Measurements from ENCODE around the gene CLTCL1. TPM values are rescaled to one million over a fixed set of nuclear protein-coding genes. Genes with fewer than 3 reads are reported as not detected.
A peak's percentile ranks its signal among the peaks of the same experiment; 100 is the strongest.
"Not testable (repeated sequence)": the region's sequence is repeated elsewhere in the genome, so short reads cannot be mapped to it uniquely, and the experiment has no call there.

The CLTCL1 gene
- total RNA-seq, 1 experiment from 2014 or later = 5.8 TPM

DNA sequence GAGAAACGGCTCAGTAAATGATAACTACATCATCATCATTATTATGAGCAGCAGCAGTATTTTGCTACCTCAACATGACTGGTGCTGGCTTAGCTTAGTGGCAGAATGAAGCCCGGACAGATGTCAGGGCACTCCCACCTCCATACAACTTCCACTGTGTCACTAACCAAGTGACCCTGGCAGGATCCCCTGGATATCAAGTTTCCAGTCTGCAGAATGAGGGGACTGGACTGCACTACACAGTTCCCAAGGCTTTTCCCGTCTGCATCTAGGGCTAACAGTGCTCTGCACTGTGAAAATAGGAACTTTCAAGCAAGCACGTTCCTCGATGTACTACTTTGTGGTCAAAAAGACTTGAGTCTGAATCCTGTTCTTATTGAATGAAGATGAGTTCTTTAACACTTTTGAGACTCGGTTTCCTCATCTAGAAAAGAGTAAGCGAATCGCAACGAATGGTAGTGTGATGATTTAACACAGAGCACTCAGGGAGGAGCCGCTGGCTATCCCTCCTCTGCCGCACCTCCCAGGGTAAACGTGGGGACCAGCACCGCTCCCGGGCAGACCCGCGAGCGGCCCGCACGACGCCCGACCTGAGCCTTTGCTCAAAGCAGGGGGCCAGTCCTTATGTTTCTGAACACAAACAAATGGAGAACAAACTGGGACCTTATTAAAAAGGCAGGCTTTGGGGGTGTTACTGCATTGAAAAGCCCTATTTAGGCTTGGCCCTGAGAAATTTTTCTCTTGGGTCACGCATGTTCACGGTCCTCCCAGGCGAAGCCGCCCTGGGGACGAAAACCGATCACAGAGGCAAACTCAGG, 910 bp downstream of the CLTCL1 start:
- no peak for DNase-seq (ENCODE audit: low spot score)

DNA sequence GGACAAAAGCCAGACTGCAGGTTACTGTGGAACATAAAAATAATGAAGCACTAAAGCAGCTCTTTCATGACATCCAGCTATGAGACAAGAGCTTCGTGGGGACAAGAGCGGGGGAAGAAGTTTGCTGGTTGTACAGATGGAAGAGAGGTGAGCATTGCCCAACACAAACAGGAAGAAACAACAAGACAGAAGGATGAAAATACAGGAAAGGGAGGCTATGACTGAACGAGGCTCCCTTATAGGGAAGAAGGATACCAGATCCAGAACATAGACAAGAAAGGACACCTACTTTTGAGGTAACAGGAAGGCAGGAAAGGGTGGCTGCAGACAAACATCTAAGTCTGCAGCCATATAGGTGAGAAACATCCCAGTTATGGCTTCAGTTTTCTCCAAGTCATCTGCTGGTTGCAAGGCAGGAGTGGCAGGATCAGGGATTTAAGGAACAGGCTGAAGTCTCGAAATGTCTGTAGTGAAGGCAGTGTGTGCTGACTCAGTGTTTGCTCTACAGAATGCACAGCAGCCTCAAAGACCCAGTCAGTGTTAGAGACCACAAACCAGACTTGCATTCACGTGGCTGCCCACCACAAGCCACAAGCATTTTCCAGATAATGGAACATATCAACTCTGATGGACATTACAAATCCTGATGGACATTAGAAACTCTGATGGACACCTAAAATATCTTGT, 1.9 kb downstream of the CLTCL1 start:
- peak; percentile 61 for DNase-seq (ENCODE audit: low spot score)

- DNase-seq (ENCODE audit: low spot score) = peak; percentile 50
Observed at GRCh38 chr22:19287889-19288288, 3.6 kb downstream of the CLTCL1 start.

GRCh38 chr22:19287076-19287707, 4.3 kb downstream of the CLTCL1 start:
- no peak for DNase-seq (ENCODE audit: low spot score)

GRCh38 chr22:19285831-19286230, 5.7 kb downstream of the CLTCL1 start:
- DNase-seq (ENCODE audit: low spot score) = no peak

- not testable (repeated sequence) for DNase-seq (ENCODE audit: low spot score)
Observed at GRCh38 chr22:19279143-19279542, 12.4 kb downstream of the CLTCL1 start.

GRCh38 chr22:19277785-19278184, 13.7 kb downstream of the CLTCL1 start:
- DNase-seq (ENCODE audit: low spot score) = no peak

DNA sequence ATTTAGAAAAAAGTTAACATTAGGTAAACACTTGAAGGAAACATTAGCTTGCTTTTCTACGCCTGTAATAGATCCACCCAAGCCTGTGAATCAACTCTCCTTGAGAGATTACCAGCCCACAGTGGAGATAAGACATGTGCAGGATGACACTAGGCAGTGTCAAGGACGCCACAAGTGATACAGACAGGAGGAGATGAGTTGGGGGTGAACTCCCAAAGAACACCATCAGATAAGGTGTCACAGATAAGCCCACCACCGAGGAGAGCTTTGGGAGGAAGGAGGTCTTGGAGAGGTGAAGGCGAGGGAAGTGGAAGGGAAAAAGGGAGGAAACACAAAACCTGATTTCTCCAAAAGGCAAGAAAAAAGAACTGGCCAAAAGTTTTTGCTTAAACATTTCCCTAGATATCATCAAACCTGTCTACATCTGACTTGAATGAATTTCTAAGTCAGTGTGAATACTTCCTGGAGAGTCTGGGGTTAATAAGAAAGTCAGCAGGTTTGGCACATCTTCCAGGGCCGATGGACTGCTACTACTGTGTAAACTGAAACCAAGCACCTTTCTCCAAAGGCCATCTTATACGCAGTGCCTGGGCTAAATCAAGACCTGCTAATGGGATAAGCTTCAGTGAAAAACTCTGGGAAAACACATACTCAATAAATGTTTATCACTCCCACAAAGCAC, 15.5 kb downstream of the CLTCL1 start:
- DNase-seq (ENCODE audit: low spot score) = no peak

- DNase-seq (ENCODE audit: low spot score) = no peak
Observed at GRCh38 chr22:19275513-19275912, 16.0 kb downstream of the CLTCL1 start.

GRCh38 chr22:19275104-19275503, 16.4 kb downstream of the CLTCL1 start:
- no peak for DNase-seq (ENCODE audit: low spot score)

- peak; percentile 46 for DNase-seq (ENCODE audit: low spot score)
Observed at GRCh38 chr22:19271856-19272535, 19.5 kb downstream of the CLTCL1 start.

GRCh38 chr22:19271273-19271855, 20.2 kb downstream of the CLTCL1 start:
- no peak for DNase-seq (ENCODE audit: low spot score)

- DNase-seq (ENCODE audit: low spot score) = no peak
Observed at GRCh38 chr22:19270873-19271272, 20.6 kb downstream of the CLTCL1 start.

GRCh38 chr22:19266547-19267086, 24.9 kb downstream of the CLTCL1 start:
- DNase-seq (ENCODE audit: low spot score) = no peak

DNA sequence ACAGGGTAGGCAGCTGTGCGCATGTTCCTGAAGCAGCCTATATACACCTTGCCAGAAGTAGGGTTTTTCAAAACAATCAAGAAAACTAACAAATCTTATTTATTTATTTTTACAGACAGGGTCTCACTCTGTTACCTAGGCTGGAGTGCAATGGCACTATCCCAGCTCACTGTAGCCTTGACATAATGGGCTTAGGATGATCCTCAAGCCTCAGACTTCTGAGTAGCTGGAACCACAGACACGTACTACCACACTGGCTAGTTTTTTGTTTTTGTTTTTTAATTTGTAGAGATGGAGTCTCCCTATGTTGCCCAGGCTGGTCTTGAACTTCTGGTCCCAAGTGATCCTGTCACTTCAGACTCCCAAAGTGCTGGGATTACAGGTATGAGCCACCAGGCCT, 25.7 kb downstream of the CLTCL1 start:
- no peak for DNase-seq (ENCODE audit: low spot score)

- DNase-seq (ENCODE audit: low spot score) = no peak
Observed at GRCh38 chr22:19260804-19261203, 30.7 kb downstream of the CLTCL1 start.

GRCh38 chr22:19260194-19260593, 31.3 kb downstream of the CLTCL1 start:
- no peak for DNase-seq (ENCODE audit: low spot score)

GRCh38 chr22:19258968-19259288, 32.6 kb downstream of the CLTCL1 start:
- not testable (repeated sequence) for DNase-seq (ENCODE audit: low spot score)

DNA sequence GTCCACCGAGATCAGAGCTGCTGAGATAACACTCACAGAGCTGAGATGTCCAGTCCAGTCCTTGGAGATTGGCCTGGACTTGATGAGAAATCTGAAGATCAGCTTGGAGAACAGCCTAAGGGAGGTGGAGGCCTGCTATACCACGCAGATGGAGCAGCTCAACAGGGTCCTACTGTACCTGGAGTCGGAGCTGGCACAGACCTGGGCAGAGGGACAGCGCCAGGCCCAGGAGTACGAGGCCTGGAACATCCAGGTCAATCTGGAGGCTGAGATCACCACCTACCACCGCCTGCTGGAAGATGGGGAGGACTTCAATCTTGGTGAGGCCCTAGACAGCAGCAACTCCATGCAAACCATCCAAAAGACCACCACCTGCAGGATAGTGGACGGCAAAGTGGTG, 33.1 kb downstream of the CLTCL1 start:
- DNase-seq (ENCODE audit: low spot score) = no peak

DNA sequence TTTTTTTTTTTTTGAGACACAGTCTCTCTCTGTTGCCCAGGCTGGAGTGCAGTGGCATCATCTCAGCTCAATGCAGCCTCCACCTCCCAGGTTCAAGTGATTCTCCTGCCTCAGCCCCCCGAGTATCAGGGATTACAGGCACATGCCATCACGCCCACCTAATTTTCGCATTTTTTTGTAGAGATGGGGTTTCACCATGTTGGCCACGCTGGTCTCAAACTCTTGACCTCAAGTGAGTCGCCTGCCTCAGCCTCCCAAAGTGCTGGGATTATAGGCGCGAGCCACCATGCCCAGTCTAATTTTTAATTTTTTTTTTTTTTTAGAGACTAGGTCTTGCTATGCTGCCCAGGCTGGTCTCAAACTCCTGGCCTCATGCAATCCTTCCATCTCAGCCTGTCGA, 35.2 kb downstream of the CLTCL1 start:
- not testable (repeated sequence) for DNase-seq (ENCODE audit: low spot score)

GRCh38 chr22:19253143-19253542, 38.4 kb downstream of the CLTCL1 start:
- DNase-seq (ENCODE audit: low spot score) = no peak

Measured in H4 (cell line).